A673 (cell line): ENCODE data around the gene PRSS38. TPM values are rescaled to one million over a fixed set of nuclear protein-coding genes. Genes with fewer than 3 reads are reported as not detected.

Experiments used
- BruUV-seq: library from RNA; stranded (reverse); fragments of 400-500 nt; replicated peaks from 2 replicates; lab custom pipeline; 2021; lab: Mats Ljungman, UMichigan
- CTCF ChIA-PET: fragments of 300-600 bp; sonication (Branson Sonifier 250); formaldehyde crosslinking; loops from one replicate; lab custom pipeline; 2022; ENCODE audit warnings: antibody characterized with exemption; lab: Charles Lee
- POLR2A ChIA-PET: fragments of 300-600 bp; sonication (Branson Sonifier 250); formaldehyde crosslinking; loops from one replicate; lab custom pipeline; 2022; ENCODE audit warnings: antibody characterized with exemption; ENCODE audit not compliant: low non-redundant PET; lab: Charles Lee
- DNase-seq: peaks from one replicate; pipeline ENCODE4 v3.0.0-alpha.2; 2015; ENCODE audit warnings: low spot score
- H3K27ac ChIP-seq: fragments of 200-600 bp; sonication (generic); 2 replicates; pipeline ENCODE4 v1.5.1; 2016; ENCODE audit warnings: mixed run types, low read depth, mild to moderate bottlenecking, mixed read lengths, antibody characterized with exemption, low read length; ENCODE audit not compliant: poor library complexity, severe bottlenecking
- H3K27me3 ChIP-seq: fragments of 200-600 bp; sonication (generic); replicated peaks from 2 replicates; pipeline ENCODE4 v1.6.1; 2017; ENCODE audit warnings: mixed run types, low read depth, mild to moderate bottlenecking, mixed read lengths, antibody characterized with exemption, low read length; ENCODE audit not compliant: insufficient read depth, poor library complexity
- H3K36me3 ChIP-seq: fragments of 200-600 bp; sonication (generic); 2 replicates; pipeline ENCODE4 v1.6.1; 2016; ENCODE audit warnings: mixed run types, mild to moderate bottlenecking, mixed read lengths, antibody characterized with exemption, low read length; ENCODE audit not compliant: insufficient read depth, poor library complexity, severe bottlenecking
- H3K4me1 ChIP-seq: fragments of 200-600 bp; sonication (generic); 2 replicates; pipeline ENCODE4 v1.6.1; 2017; ENCODE audit warnings: mixed run types, mild to moderate bottlenecking, mixed read lengths, antibody characterized with exemption, low read length; ENCODE audit not compliant: insufficient read depth, poor library complexity, severe bottlenecking
- H3K4me3 ChIP-seq: fragments of 200-600 bp; sonication (generic); 2 replicates; pipeline ENCODE4 v1.5.1; 2016; ENCODE audit warnings: low read depth, mixed run types, mild to moderate bottlenecking, mixed read lengths, low read length; ENCODE audit not compliant: poor library complexity, severe bottlenecking
- H3K9me3 ChIP-seq: fragments of 200-600 bp; sonication (generic); 2 replicates; pipeline ENCODE4 v1.6.1; 2016; ENCODE audit warnings: mixed run types, low read depth, mild to moderate bottlenecking, mixed read lengths, antibody characterized with exemption, low read length; ENCODE audit not compliant: poor library complexity, severe bottlenecking
- EZH2 ChIP-seq: fragments of 200-600 bp; sonication (generic); IDR thresholded peaks from 2 replicates; pipeline ENCODE4 v1.6.1; 2017; ENCODE audit warnings: borderline replicate concordance, low read depth, mild to moderate bottlenecking, mixed read lengths, antibody characterized with exemption, low read length; ENCODE audit not compliant: poor library complexity, severe bottlenecking
- intact Hi-C: fragments of 100-400 bp; cut with micrococcal nuclease; formaldehyde crosslinking; loops from one replicate; pipeline ENCODE4 v1.10.0; 2022; ENCODE audit not compliant: unreplicated experiment
- total RNA-seq: library from RNA; stranded (reverse); gene quantifications from 2 replicates; pipeline ENCODE4 v1.2.3, GENCODE V29; 2021
- TF ChIP-seq, protein P1 (sequence below): fragments of 300-800, 200-600 bp; sonication (generic); conservative IDR thresholded peaks from 2 replicates; pipeline ENCODE4 v1.5.1; 2017; ENCODE audit warnings: low read depth, mild to moderate bottlenecking, antibody characterized with exemption, low read length, moderate library complexity, mixed read lengths

PRSS38 gene
- total RNA-seq, 1 experiment from 2014 or later = not detected

GRCh38 chr1:227797144-227797543 is 18.3 kb upstream of the PRSS38 start:
- no peak for DNase-seq
- CTCF ChIA-PET = no interaction called here
- Histone ChIP-seq H3K9me3 (no peaks in the 10 kb centered on the region), H3K4me1 (peaks cover 21% of the 10 kb centered on the region), H3K4me3 (no peak overlapping the region), H3K27me3 (no peaks in the 10 kb centered on the region), H3K36me3 (no peaks in the 10 kb centered on the region), H3K27ac (no peak overlapping the region)
- POLR2A ChIA-PET = no interaction called here
- intact Hi-C loops = no loop called here
- TF ChIP-seq EZH2 = no peak
- TF ChIP-seq, protein P1, sequence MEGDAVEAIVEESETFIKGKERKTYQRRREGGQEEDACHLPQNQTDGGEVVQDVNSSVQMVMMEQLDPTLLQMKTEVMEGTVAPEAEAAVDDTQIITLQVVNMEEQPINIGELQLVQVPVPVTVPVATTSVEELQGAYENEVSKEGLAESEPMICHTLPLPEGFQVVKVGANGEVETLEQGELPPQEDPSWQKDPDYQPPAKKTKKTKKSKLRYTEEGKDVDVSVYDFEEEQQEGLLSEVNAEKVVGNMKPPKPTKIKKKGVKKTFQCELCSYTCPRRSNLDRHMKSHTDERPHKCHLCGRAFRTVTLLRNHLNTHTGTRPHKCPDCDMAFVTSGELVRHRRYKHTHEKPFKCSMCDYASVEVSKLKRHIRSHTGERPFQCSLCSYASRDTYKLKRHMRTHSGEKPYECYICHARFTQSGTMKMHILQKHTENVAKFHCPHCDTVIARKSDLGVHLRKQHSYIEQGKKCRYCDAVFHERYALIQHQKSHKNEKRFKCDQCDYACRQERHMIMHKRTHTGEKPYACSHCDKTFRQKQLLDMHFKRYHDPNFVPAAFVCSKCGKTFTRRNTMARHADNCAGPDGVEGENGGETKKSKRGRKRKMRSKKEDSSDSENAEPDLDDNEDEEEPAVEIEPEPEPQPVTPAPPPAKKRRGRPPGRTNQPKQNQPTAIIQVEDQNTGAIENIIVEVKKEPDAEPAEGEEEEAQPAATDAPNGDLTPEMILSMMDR = no peak
- no TSS peak for BruUV-seq

GRCh38 chr1:227797625-227798024 is 17.9 kb upstream of the PRSS38 start:
- peaks cover 21% of the 10 kb centered on the region for H3K4me1 ChIP-seq
- intact Hi-C loops = no loop called here
- ChIA-PET CTCF (no interaction called here), POLR2A (interaction anchor here (0.5 kb wide), 1 partner anchor 18 kb away, joined by 5 read pairs; the partner anchor contains the start of gene PRSS38)
- H3K27me3 ChIP-seq = no peaks in the 10 kb centered on the region
- TF ChIP-seq, protein P1 = no peak
- TF ChIP-seq EZH2 = no peak
- H3K9me3 ChIP-seq = no peaks in the 10 kb centered on the region
- BruUV-seq = no TSS peak
- no peak for DNase-seq
- H3K27ac ChIP-seq = no peak overlapping the region
- H3K36me3 ChIP-seq = no peaks in the 10 kb centered on the region
- H3K4me3 ChIP-seq = no peak overlapping the region

- CTCF ChIA-PET = no interaction called here
- intact Hi-C loops = no loop called here
- no peak for DNase-seq
- Histone ChIP-seq H3K4me1 (peaks cover 18% of the 10 kb centered on the region), H3K9me3 (no peaks in the 10 kb centered on the region), H3K36me3 (no peaks in the 10 kb centered on the region), H3K27me3 (no peaks in the 10 kb centered on the region), H3K27ac (no peak overlapping the region), H3K4me3 (no peak overlapping the region)
- POLR2A ChIA-PET = interaction anchor here (0.5 kb wide), 1 partner anchor 17 kb away, joined by 5 read pairs; the partner anchor contains the start of gene PRSS38
- TF ChIP-seq, protein P1 = no peak
- TF ChIP-seq EZH2 = no peak
- no TSS peak for BruUV-seq
Measured at GRCh38 chr1:227798078-227798802, 17.2 kb upstream of the PRSS38 start.
